GM12878 (cell line): ENCODE results near the gene CCDC57. TPM values are rescaled to one million over a fixed set of nuclear protein-coding genes. Genes with fewer than 3 reads are reported as not detected.

Experiments
- ATAC-seq: fragments of 200-7000 bp; cut with Tn5 transposase; 3 replicates; pipeline ENCODE4 v1.9.1; 2020; ENCODE audit warnings: mild to moderate bottlenecking, moderate library complexity
- BruUV-seq: library from RNA; stranded (reverse); fragments of 400-500 nt; replicated peaks from 2 replicates; lab custom pipeline; 2021; lab: Mats Ljungman, UMichigan
- CTCF ChIA-PET: fragments of 300-600 bp; sonication (Branson Sonifier 250); formaldehyde crosslinking; extraction: SDS; loops from one replicate; lab custom pipeline; 2021; ENCODE audit warnings: inconsistent platforms; lab: Yijun Ruan, JAX
- POLR2A ChIA-PET: fragments of 350-600 bp; formaldehyde crosslinking; extraction: SDS; loops from one replicate; lab custom pipeline; 2021; ENCODE audit warnings: inconsistent platforms; lab: Charles Lee
- RAD21 ChIA-PET: fragments of 300-600 bp; sonication (Branson Sonifier 250); formaldehyde crosslinking; loops from one replicate; lab custom pipeline; 2023; ENCODE audit warnings: antibody characterized with exemption; ENCODE audit not compliant: unreplicated experiment; lab: Charles Lee
- SMC1A ChIA-PET: fragments of 300-600 bp; sonication (Branson Sonifier 250); formaldehyde crosslinking; loops from one replicate; lab custom pipeline; 2023; ENCODE audit not compliant: unreplicated experiment, uncharacterized antibody; lab: Charles Lee
- DNase-seq: peaks from one replicate; pipeline ENCODE4 v3.0.0-alpha.2; 2011; ENCODE audit warnings: low read depth, low spot score
- FAIRE-seq: peaks from 3 replicates; lab custom pipeline; 2011; peaks lifted over from hg19 to GRCh38; lab: Jason Lieb, UNC
- H2AFZ ChIP-seq: 2 replicates; pipeline ENCODE4 v1.6.0; 2011; ENCODE audit warnings: low read depth, low read length, control low read depth; ENCODE audit not compliant: control insufficient read depth
- H3K27ac ChIP-seq: 2 replicates; pipeline ENCODE4 v1.5.1; 2011; ENCODE audit warnings: control low read depth; ENCODE audit not compliant: control insufficient read depth, insufficient read depth
- H3K27me3 ChIP-seq, 2 experiments: replicated peaks in 1 of 2; 2 replicates each; pipeline versions ENCODE4 v1.6.0 to v1.6.1; 2011; ENCODE audit warnings: low read length in 1 of 2; ENCODE audit not compliant: control insufficient read depth in 2 of 2, insufficient read depth in 2 of 2
- H3K36me3 ChIP-seq, 2 experiments: 2 replicates each; pipeline ENCODE4 v1.5.1; 2011; ENCODE audit warnings: low read length in 1 of 2; ENCODE audit not compliant: control insufficient read depth in 2 of 2, insufficient read depth in 2 of 2
- H3K4me1 ChIP-seq: 2 replicates; pipeline ENCODE4 v1.6.1; 2011; ENCODE audit warnings: mild to moderate bottlenecking, low read length, moderate library complexity, mixed read lengths; ENCODE audit not compliant: control insufficient read depth, insufficient read depth
- H3K4me2 ChIP-seq: 2 replicates; pipeline ENCODE4 v1.6.0; 2011; ENCODE audit warnings: control low read depth; ENCODE audit not compliant: control insufficient read depth, insufficient read depth
- H3K4me3 ChIP-seq: fragments of 200-600 bp; sonication (generic); 2 replicates; pipeline ENCODE4 v1.5.1; 2016
- H3K79me2 ChIP-seq: 2 replicates; pipeline ENCODE4 v1.6.0; 2011; ENCODE audit warnings: low read length; ENCODE audit not compliant: control insufficient read depth, insufficient read depth
- H3K9ac ChIP-seq: 2 replicates; pipeline ENCODE4 v1.8.0; 2011; ENCODE audit warnings: low read length, control low read depth, mixed read lengths; ENCODE audit not compliant: control insufficient read depth, insufficient read depth
- H3K9me3 ChIP-seq: replicated peaks from 3 replicates; pipeline ENCODE4 v1.5.1; 2011; ENCODE audit warnings: mild to moderate bottlenecking, low read length; ENCODE audit not compliant: control insufficient read depth, insufficient read depth
- H4K20me1 ChIP-seq: 2 replicates; pipeline ENCODE4 v1.6.0; 2011; ENCODE audit not compliant: control insufficient read depth, insufficient read depth
- ATF7 ChIP-seq: fragments of 450-650 bp; IDR thresholded peaks from 2 replicates; pipeline ENCODE4 v1.6.1; 2016; ENCODE audit warnings: low read depth, mild to moderate bottlenecking
- CBX5 ChIP-seq: sonication (generic); IDR thresholded peaks from 2 replicates; pipeline ENCODE4 v1.6.1; 2016; ENCODE audit warnings: low read depth, moderate library complexity, mild to moderate bottlenecking, inconsistent platforms
- CHD1 ChIP-seq: IDR thresholded peaks from 2 replicates; pipeline ENCODE4 v1.6.1; 2012; ENCODE audit warnings: low read depth, low read length, improper control_type of control experiment
- CREM ChIP-seq: IDR thresholded peaks from 2 replicates; pipeline ENCODE4 v1.6.1; 2014; ENCODE audit warnings: antibody characterized with exemption, low read depth
- DPF2 ChIP-seq: fragments of 450-650 bp; IDR thresholded peaks from 2 replicates; pipeline ENCODE4 v1.6.1; 2017; ENCODE audit warnings: mild to moderate bottlenecking
- HDGF ChIP-seq: fragments of 450-650 bp; IDR thresholded peaks from 2 replicates; pipeline ENCODE4 v1.6.1; 2016; ENCODE audit warnings: antibody characterized with exemption
- KLF5 ChIP-seq: fragments of 450-650 bp; IDR thresholded peaks from 2 replicates; pipeline ENCODE4 v1.6.1; 2014; ENCODE audit warnings: mild to moderate bottlenecking; ENCODE audit not compliant: partially characterized antibody
- MYB ChIP-seq: fragments of 150-350 bp; IDR thresholded peaks from 2 replicates; pipeline ENCODE4 v1.6.1; 2014; ENCODE audit warnings: mild to moderate bottlenecking, low read depth, low read length, borderline replicate concordance
- NFXL1 ChIP-seq: fragments of 450-650 bp; IDR thresholded peaks from 2 replicates; pipeline ENCODE4 v1.6.1; 2017; ENCODE audit warnings: antibody characterized with exemption, mild to moderate bottlenecking, borderline replicate concordance
- PBX3 ChIP-seq: IDR thresholded peaks from 2 replicates; pipeline ENCODE4 v1.6.1; 2011; ENCODE audit warnings: mild to moderate bottlenecking, low read depth, low read length, moderate library complexity; ENCODE audit not compliant: insufficient replicate concordance
- PRDM15 ChIP-seq: fragments of 450-650 bp; formaldehyde crosslinking; IDR thresholded peaks from 2 replicates; pipeline ENCODE4 v1.4.0; 2020; ENCODE audit warnings: mild to moderate bottlenecking, moderate library complexity
- RAD21 ChIP-seq: IDR thresholded peaks from 2 replicates; pipeline ENCODE4 v1.6.1; 2011; ENCODE audit warnings: mild to moderate bottlenecking, low read depth, low read length, moderate library complexity; ENCODE audit not compliant: insufficient read depth
- SREBF1 ChIP-seq: IDR thresholded peaks from 2 replicates; pipeline ENCODE4 v1.6.1; 2012; ENCODE audit warnings: mild to moderate bottlenecking, low read length
- STAT1 ChIP-seq: fragments of 450-650 bp; conservative IDR thresholded peaks from 2 replicates; pipeline ENCODE4 v1.6.1; 2014; ENCODE audit warnings: antibody characterized with exemption, mild to moderate bottlenecking
- ZBED1 ChIP-seq: IDR thresholded peaks from 2 replicates; pipeline ENCODE4 v1.6.1; 2016; ENCODE audit warnings: borderline replicate concordance
- ZBTB11 ChIP-seq: fragments of 450-650 bp; formaldehyde crosslinking; IDR thresholded peaks from 2 replicates; pipeline ENCODE4 v1.5.0; 2022; ENCODE audit warnings: mild to moderate bottlenecking, missing genetic modification characterization
- ZSCAN29 ChIP-seq: fragments of 450-650 bp; IDR thresholded peaks from 2 replicates; pipeline ENCODE4 v1.6.1; 2017; ENCODE audit warnings: mild to moderate bottlenecking, moderate library complexity
- WGBS: methylation state at CpG from one replicate; pipeline ENCODE4 v1.1.6; 2016; ENCODE audit warnings: low lambda C conversion rate; ENCODE audit not compliant: insufficient replicate concordance, insufficient coverage; ENCODE audit errors: missing lambda C conversion rate; 5-methylcytosine and 5-hydroxymethylcytosine counted together
- in situ Hi-C: fragments of 300-500 bp; cut with MboI; formaldehyde crosslinking; loops from 9 replicates; pipeline ENCODE4 v1.14.3; 2018; ENCODE audit warnings: mixed read lengths
- intact Hi-C: fragments of 100-400 bp; cut with micrococcal nuclease; formaldehyde crosslinking; loops from one replicate; pipeline ENCODE4 v1.14.2; 2022; ENCODE audit not compliant: unreplicated experiment
- polyA plus RNA-seq, 11 experiments: library from polyadenylated mRNA; depleted of rRNA in 4 of 11; unstranded in 6 of 11; stranded (reverse) in 5 of 11; fragments of >200 nt; fragmentation: Nextera tagmentation in 4 of 11; fragmentation: Illumina TruSeq in 1 of 11; extraction: Ambion mirVana in 4 of 11; extraction: Trizol in 1 of 11; gene quantifications; 1 replicate in 1 of 11; 2 replicates in 10 of 11; pipeline versions ENCODE4 v1.2.1 to v1.2.3, GENCODE V29; 2011 to 2016; ENCODE audit warnings: inconsistent platforms in 2 of 11, missing spikeins in 2 of 11, low read depth in 1 of 11
- total RNA-seq, 4 experiments: library from RNA; depleted of rRNA in 3 of 4; stranded (reverse); fragments of >200 nt in 3 of 4; fragmentation: Illumina TruSeq in 1 of 4; extraction: Trizol in 1 of 4; gene quantifications; 2 replicates each; pipeline versions ENCODE4 v1.2.1 to v1.2.3, GENCODE V29; 2013 to 2021

CCDC57 gene
- total and polyA plus RNA-seq, 10 of the 15 experiments (the other 5 are each of a cell fraction or from before 2014, with no cell fraction given) = 5.4 to 123 (median 45.8) TPM

GRCh38 chr17:82179946-82180475, 32.6 kb downstream of the CCDC57 start:
- DNase-seq = no peak
- ChIA-PET CTCF (no interaction called here), SMC1A (no interaction called here), POLR2A (no interaction called here), RAD21 (no interaction called here)
- no TSS peak for BruUV-seq
- H3K27ac ChIP-seq = no peak overlapping the region
- no peaks in the 10 kb centered on the region for H3K4me1 ChIP-seq
- H3K4me2 ChIP-seq = no peak overlapping the region
- in situ Hi-C loops (no loop called here), intact Hi-C loops (no loop called here)
- no peaks in the 10 kb centered on the region for H3K27me3 ChIP-seq
- no peaks in the 10 kb centered on the region; a peak in 2 of 4 replicates for H3K36me3 ChIP-seq
- H3K9ac ChIP-seq = no peak overlapping the region
- no peak for ATAC-seq
- H3K4me3 ChIP-seq = no peak overlapping the region
- WGBS = 85% methylated on average over 10 of the region's 10 CpGs
- H4K20me1 ChIP-seq = no peaks in the 10 kb centered on the region
- H3K79me2 ChIP-seq = no peaks in the 10 kb centered on the region
- no peaks in the 10 kb centered on the region for H3K9me3 ChIP-seq
- no peak for FAIRE-seq
- H2AFZ ChIP-seq = no peak overlapping the region
- TF ChIP-seq DPF2 (no peak), NFXL1 (no peak), ZBED1 (no peak), CBX5 (no peak), PBX3 (no peak), ZBTB11 (CRISPR knock-in tag) (no peak), PRDM15 (CRISPR knock-in tag) (no peak), ZSCAN29 (no peak), HDGF (no peak), MYB (no peak), ATF7 (no peak), RAD21 (no peak), CREM (no peak), SREBF1 (no peak), CHD1 (no peak), KLF5 (no peak), STAT1 (no peak)
